ENCODE measurements around the gene SH2D3A. TPM values are rescaled to one million over a fixed set of nuclear protein-coding genes. Genes with fewer than 3 reads are reported as not detected.

SH2D3A gene
- total RNA-seq, 1 donor from 2014 or later = 17.4 TPM

DNA sequence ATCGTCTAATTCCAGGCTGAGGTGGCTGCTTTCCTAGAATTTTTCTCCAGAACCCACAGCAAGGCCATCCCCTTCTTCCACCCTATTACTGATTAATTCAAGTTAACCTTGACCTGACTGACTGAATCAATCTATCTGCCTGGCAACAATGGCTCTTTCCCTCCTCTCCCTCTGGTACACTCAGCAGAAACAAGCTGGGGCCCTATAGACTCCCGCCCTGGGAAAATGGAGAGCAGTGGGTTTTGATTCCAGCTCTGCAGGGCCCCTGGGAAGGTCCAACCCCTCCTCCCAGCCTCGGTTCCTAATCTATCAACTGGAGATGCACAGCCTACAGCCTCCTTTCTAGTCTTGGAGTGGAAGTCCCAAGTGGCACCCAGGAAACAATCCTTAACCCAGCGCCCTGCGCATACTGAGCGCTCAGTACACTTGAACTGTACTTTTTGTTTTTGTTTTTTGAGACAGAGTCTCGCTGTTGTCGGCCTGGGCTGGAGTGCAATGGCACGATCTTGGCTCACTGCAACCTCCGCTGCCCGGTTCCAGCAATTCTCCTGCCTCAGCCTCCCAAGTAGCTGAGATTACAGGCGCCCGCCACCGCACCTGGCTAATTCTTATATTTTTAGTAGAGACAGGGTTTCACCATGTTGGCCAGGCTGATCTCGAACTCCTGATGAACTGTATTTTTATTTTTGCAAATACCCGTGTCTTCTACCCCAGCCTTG lies 41.6 kb downstream of the SH2D3A start:
- no peaks in the 10 kb centered on the region for H3K36me3 Mint-ChIP-seq
- no peak for DNase-seq (ENCODE audit: extremely low spot score, unreplicated experiment)
- H3K4me3 Mint-ChIP-seq = no peak overlapping the region
- no peaks in the 10 kb centered on the region for H3K9me3 Mint-ChIP-seq
- peak overlapping the region; percentile 48 for H3K27ac Mint-ChIP-seq
- TF ChIP-seq, protein P1, sequence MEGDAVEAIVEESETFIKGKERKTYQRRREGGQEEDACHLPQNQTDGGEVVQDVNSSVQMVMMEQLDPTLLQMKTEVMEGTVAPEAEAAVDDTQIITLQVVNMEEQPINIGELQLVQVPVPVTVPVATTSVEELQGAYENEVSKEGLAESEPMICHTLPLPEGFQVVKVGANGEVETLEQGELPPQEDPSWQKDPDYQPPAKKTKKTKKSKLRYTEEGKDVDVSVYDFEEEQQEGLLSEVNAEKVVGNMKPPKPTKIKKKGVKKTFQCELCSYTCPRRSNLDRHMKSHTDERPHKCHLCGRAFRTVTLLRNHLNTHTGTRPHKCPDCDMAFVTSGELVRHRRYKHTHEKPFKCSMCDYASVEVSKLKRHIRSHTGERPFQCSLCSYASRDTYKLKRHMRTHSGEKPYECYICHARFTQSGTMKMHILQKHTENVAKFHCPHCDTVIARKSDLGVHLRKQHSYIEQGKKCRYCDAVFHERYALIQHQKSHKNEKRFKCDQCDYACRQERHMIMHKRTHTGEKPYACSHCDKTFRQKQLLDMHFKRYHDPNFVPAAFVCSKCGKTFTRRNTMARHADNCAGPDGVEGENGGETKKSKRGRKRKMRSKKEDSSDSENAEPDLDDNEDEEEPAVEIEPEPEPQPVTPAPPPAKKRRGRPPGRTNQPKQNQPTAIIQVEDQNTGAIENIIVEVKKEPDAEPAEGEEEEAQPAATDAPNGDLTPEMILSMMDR (conservative IDR thresholded peaks at IDR 0.05) = no peak
- H3K4me1 Mint-ChIP-seq (ENCODE audit: unreplicated experiment) = no peaks in the 10 kb centered on the region
- H3K27me3 Mint-ChIP-seq = no peaks in the 10 kb centered on the region

DNA sequence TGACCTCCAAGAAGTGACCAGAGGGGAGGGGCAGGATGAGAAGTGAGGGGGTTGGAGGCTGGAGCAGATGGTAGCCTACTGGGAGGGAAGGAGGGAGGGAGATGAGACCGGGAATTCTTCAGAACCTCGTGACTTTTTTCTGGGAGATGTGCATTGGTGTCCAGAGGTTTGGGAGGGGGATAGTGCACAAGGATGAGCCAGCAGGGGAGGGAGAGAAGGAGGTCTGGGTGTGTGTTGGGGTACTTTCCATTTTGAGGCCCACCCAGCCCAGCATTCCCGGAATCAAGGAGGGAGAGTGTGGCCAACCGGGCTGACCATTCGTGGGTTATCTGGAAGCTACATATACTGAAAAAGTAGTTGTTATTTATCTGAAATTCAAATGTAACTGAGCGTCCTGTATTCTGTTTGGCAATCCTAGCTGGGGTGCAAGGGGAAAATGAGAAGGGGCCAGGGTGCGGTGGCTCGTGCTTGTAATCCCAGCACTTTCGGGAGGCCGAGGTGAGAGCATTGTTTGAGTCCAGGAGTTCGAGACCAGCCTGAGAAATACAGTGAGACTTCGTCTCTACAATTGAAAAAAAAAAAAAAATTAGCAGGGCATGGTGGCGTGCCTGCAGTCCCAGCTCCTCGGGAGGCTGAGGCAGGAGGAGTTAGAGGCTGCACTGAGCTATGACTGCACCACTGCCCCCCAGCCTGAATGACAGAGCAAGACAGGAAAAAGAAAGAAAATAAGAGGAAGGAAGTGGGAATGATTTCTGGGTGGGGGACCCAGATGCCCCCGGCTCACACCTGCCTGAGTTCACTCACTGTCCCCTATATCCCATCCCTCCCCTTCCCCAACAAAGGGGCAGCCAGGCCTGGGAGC lies 42.4 kb downstream of the SH2D3A start:
- Mint-ChIP-seq H3K4me1 (ENCODE audit: unreplicated experiment) (no peaks in the 10 kb centered on the region), H3K36me3 (no peaks in the 10 kb centered on the region), H3K9me3 (no peaks in the 10 kb centered on the region), H3K27ac (no peak overlapping the region), H3K27me3 (peaks cover 2% of the 10 kb centered on the region), H3K4me3 (no peak overlapping the region)
- no peak for DNase-seq (ENCODE audit: extremely low spot score, unreplicated experiment)
- TF ChIP-seq, protein P1 (conservative IDR thresholded peaks at IDR 0.05) = no peak

GRCh38 chr19:6723738-6724137 lies 43.5 kb downstream of the SH2D3A start:
- no peaks in the 10 kb centered on the region for H3K36me3 Mint-ChIP-seq
- H3K9me3 Mint-ChIP-seq = no peaks in the 10 kb centered on the region
- no peak for DNase-seq (ENCODE audit: extremely low spot score, unreplicated experiment)
- H3K4me3 Mint-ChIP-seq = no peak overlapping the region
- TF ChIP-seq, protein P1 (conservative IDR thresholded peaks at IDR 0.05) = no peak
- H3K27ac Mint-ChIP-seq = peak overlapping the region; percentile 61
- no peaks in the 10 kb centered on the region for H3K4me1 Mint-ChIP-seq (ENCODE audit: unreplicated experiment)
- peaks cover 7% of the 10 kb centered on the region for H3K27me3 Mint-ChIP-seq

DNA sequence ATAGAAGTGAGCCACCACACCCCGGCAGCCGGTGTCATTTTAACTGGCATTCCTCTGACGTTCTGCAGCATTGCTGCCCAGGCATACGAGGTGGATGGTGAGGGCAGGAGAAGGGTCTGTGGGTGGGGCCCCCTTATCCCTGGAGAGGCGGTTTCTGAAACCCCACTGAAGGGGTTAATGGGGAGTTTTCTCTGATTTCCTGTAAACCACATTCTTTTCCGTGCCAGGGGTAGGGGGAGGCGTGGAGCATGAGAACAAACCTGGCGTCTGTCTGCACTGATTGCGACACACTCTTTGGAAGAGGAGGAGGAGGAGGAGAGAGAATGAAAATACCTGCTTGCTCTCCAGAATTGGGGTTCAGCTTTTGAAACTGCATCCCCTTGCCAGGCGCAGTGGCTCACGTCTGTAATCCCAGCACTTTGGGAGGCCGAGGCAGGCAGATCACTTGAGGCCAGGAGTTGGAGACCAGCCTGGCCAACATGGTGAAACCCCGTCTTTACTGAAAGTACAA lies 44.1 kb downstream of the SH2D3A start:
- no peaks in the 10 kb centered on the region for H3K9me3 Mint-ChIP-seq
- H3K4me3 Mint-ChIP-seq = no peak overlapping the region
- no peak for DNase-seq (ENCODE audit: extremely low spot score, unreplicated experiment)
- H3K4me1 Mint-ChIP-seq (ENCODE audit: unreplicated experiment) = no peaks in the 10 kb centered on the region
- no peaks in the 10 kb centered on the region for H3K36me3 Mint-ChIP-seq
- H3K27me3 Mint-ChIP-seq = peaks cover 7% of the 10 kb centered on the region
- H3K27ac Mint-ChIP-seq = peak overlapping the region; percentile 30
- TF ChIP-seq, protein P1 (conservative IDR thresholded peaks at IDR 0.05) = no peak

DNA sequence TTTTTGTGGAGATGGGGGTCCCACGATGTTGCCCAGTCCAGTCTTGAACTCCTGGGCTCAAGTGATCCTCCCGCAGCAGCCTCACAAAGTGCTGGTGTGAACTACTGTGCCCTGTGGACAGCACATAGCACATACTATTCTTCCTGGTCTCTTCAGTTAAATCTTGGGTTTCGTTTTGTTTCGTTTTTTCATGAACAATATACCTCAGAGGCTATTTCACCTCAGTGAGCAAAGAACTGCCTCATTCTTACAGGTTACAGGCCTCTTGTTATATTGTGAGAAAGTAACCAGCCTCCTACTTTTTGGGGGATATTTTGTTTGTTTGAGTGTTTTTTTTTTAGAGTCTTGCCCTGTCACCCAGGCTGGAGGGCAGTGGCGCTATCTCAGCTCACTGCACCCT lies 45.5 kb downstream of the SH2D3A start:
- Mint-ChIP-seq H3K4me1 (ENCODE audit: unreplicated experiment) (no peaks in the 10 kb centered on the region), H3K4me3 (no peak overlapping the region), H3K9me3 (peaks cover 4% of the 10 kb centered on the region), H3K36me3 (no peaks in the 10 kb centered on the region), H3K27ac (no peak overlapping the region), H3K27me3 (peaks cover 7% of the 10 kb centered on the region)
- DNase-seq (ENCODE audit: extremely low spot score, unreplicated experiment) = no peak
- TF ChIP-seq, protein P1 (conservative IDR thresholded peaks at IDR 0.05) = no peak

Data from type B pancreatic cell (in vitro differentiated cells).